Measurements from ENCODE around the gene CREBBP.

Gene CREBBP

GRCh38 chr16:3876695-3877094 lies 3.8 kb downstream of the CREBBP start:
- no peak overlapping the region for H2AFZ ChIP-seq
- H3K9ac ChIP-seq: no peak overlapping the region
- H3K4me1 ChIP-seq: peaks cover 40% of the 10 kb centered on the region

GRCh38 chr16:3876160-3876559 lies 4.4 kb downstream of the CREBBP start:
- Histone ChIP-seq H3K36me3 (ENCODE audit: control insufficient read depth, insufficient read depth, low read length) (no peaks in the 10 kb centered on the region), H2AFZ (no peak overlapping the region), H3K79me2 (peaks cover 84% of the 10 kb centered on the region), H3K9ac (no peak overlapping the region), H3K27ac (no peak overlapping the region), H3K27me3 (ENCODE audit: control insufficient read depth, insufficient read depth, low read length) (no peaks in the 10 kb centered on the region), H3K9me3 (ENCODE audit: control insufficient read depth, low read length) (no peaks in the 10 kb centered on the region), H3K4me3 (ENCODE audit: low read depth, low read length) (no peak overlapping the region), H3K4me1 (peaks cover 41% of the 10 kb centered on the region), H3K4me2 (ENCODE audit: low read length) (no peak overlapping the region)
- no peak for TF ChIP-seq CTCF (IDR thresholded peaks at IDR 0.05)

More at GRCh38 chr16:3876695-3877094, 3.8 kb downstream of the CREBBP start:
- H3K36me3 ChIP-seq (ENCODE audit: control insufficient read depth, insufficient read depth, low read length): no peaks in the 10 kb centered on the region
- peaks cover 79% of the 10 kb centered on the region for H3K79me2 ChIP-seq
- H3K9me3 ChIP-seq (ENCODE audit: control insufficient read depth, low read length): no peaks in the 10 kb centered on the region
- no peak for TF ChIP-seq CTCF (IDR thresholded peaks at IDR 0.05)
- no peaks in the 10 kb centered on the region for H3K27me3 ChIP-seq (ENCODE audit: control insufficient read depth, insufficient read depth, low read length)
- H3K4me3 ChIP-seq (ENCODE audit: low read depth, low read length): no peak overlapping the region
- H3K27ac ChIP-seq: no peak overlapping the region
- no peak overlapping the region for H3K4me2 ChIP-seq (ENCODE audit: low read length)

- H3K27ac ChIP-seq: no peak overlapping the region
These were observed 5.5 kb downstream of the CREBBP start for GRCh38 chr16:3874794-3875692.

GRCh38 chr16:3874242-3874641 lies 6.3 kb downstream of the CREBBP start:
- Histone ChIP-seq H3K36me3 (ENCODE audit: control insufficient read depth, insufficient read depth, low read length) (no peaks in the 10 kb centered on the region), H3K9me3 (ENCODE audit: control insufficient read depth, low read length) (no peaks in the 10 kb centered on the region), H3K9ac (no peak overlapping the region), H2AFZ (no peak overlapping the region), H3K4me3 (ENCODE audit: low read depth, low read length) (no peak overlapping the region), H3K4me1 (peaks cover 41% of the 10 kb centered on the region), H3K27ac (no peak overlapping the region), H3K79me2 (peaks cover 97% of the 10 kb centered on the region), H3K27me3 (ENCODE audit: control insufficient read depth, insufficient read depth, low read length) (no peaks in the 10 kb centered on the region), H3K4me2 (ENCODE audit: low read length) (no peak overlapping the region)
- no peak for TF ChIP-seq CTCF (IDR thresholded peaks at IDR 0.05)

More at GRCh38 chr16:3874794-3875692, 5.5 kb downstream of the CREBBP start:
- no peaks in the 10 kb centered on the region for H3K36me3 ChIP-seq (ENCODE audit: control insufficient read depth, insufficient read depth, low read length)
- no peak for TF ChIP-seq CTCF (IDR thresholded peaks at IDR 0.05)
- peaks cover 41% of the 10 kb centered on the region for H3K4me1 ChIP-seq
- no peaks in the 10 kb centered on the region for H3K27me3 ChIP-seq (ENCODE audit: control insufficient read depth, insufficient read depth, low read length)
- H3K4me3 ChIP-seq (ENCODE audit: low read depth, low read length): no peak overlapping the region
- no peak overlapping the region for H2AFZ ChIP-seq
- peaks cover 94% of the 10 kb centered on the region for H3K79me2 ChIP-seq
- no peaks in the 10 kb centered on the region for H3K9me3 ChIP-seq (ENCODE audit: control insufficient read depth, low read length)
- H3K9ac ChIP-seq: no peak overlapping the region
- H3K4me2 ChIP-seq (ENCODE audit: low read length): no peak overlapping the region
